Measurements from ENCODE around the gene SASH1.

GRCh38 chr6:148578489-148578814, 235.8 kb downstream of the SASH1 start:
- TF ChIP-seq NFE2L1 (CRISPR knock-in tag; IDR thresholded peaks at IDR 0.05): no peak
- TF ChIP-seq ZMAT4 (CRISPR knock-in tag; IDR thresholded peaks at IDR 0.05): no peak
- no peak for TF ChIP-seq CTCF (IDR thresholded peaks at IDR 0.05)
- TF ChIP-seq CBFB (CRISPR knock-in tag; IDR thresholded peaks at IDR 0.05; ENCODE audit: low read depth): no peak
- TF ChIP-seq ESRRA (CRISPR knock-in tag; IDR thresholded peaks at IDR 0.05; ENCODE audit: borderline replicate concordance): no peak
- TF ChIP-seq TP53 (CRISPR knock-in tag; IDR thresholded peaks at IDR 0.05): no peak
- no peak for TF ChIP-seq ATF3 (CRISPR knock-in tag; conservative IDR thresholded peaks at IDR 0.05)
- no peak for TF ChIP-seq ZNF671 (CRISPR knock-in tag; IDR thresholded peaks at IDR 0.05)
- TF ChIP-seq RELA (CRISPR knock-in tag; IDR thresholded peaks at IDR 0.05; ENCODE audit: borderline replicate concordance): no peak
- no peak for TF ChIP-seq E2F5 (CRISPR knock-in tag; IDR thresholded peaks at IDR 0.05)
- TF ChIP-seq MLX (CRISPR knock-in tag; IDR thresholded peaks at IDR 0.05): no peak
- TF ChIP-seq ZBTB43 (CRISPR knock-in tag; IDR thresholded peaks at IDR 0.05): no peak
- TF ChIP-seq E2F1 (CRISPR knock-in tag; IDR thresholded peaks at IDR 0.05): no peak

Measured in WTC11 (cell line).